B cell (primary cell): Measurements from ENCODE around the gene RRM1.

Source experiments
- CTCF ChIP-seq: fragments of 200-600 bp; IDR thresholded peaks from one replicate; pipeline ENCODE4 v1.8.0; 2022; ENCODE audit warnings: antibody characterized with exemption, mild to moderate bottlenecking
- EZH2 ChIP-seq: IDR thresholded peaks from 2 replicates; pipeline ENCODE4 v1.6.1; 2012; ENCODE audit warnings: borderline replicate concordance, low read depth, mild to moderate bottlenecking, moderate library complexity, low read length; ENCODE audit not compliant: insufficient read depth, poor library complexity, severe bottlenecking

GRCh38 chr11:4181782-4182721 is 87.5 kb downstream of the RRM1 start:
- TF ChIP-seq CTCF, result no peak
- no peak for TF ChIP-seq EZH2
